ENCODE results near the gene RUFY1. TPM values are rescaled to one million over a fixed set of nuclear protein-coding genes. Genes with fewer than 3 reads are reported as not detected.

RUFY1 gene
- total and polyA plus RNA-seq, 2 donors (not counting 3 experiments of a cell fraction or from before 2014, with no cell fraction given) = 25.6 to 44.9 TPM

- BruUV-seq (replicated peaks) = no TSS peak
- CTCF ChIA-PET = no interaction called here
- DNase-seq (ENCODE audit: low read depth, low spot score) (no peak), FAIRE-seq (no peak)
- Histone ChIP-seq H3K9me1 (replicated peaks; ENCODE audit: control insufficient read depth, extremely low read depth, insufficient read depth, low read length) (no peaks in the 10 kb centered on the region), H3K9ac (replicated peaks; ENCODE audit: extremely low read depth, insufficient read depth, low read length) (no peak overlapping the region), H3K79me2 (ENCODE audit: control insufficient read depth, insufficient read depth, low read length) (no peaks in the 10 kb centered on the region), H3K4me1 (ENCODE audit: control insufficient read depth, extremely low read depth, insufficient read depth, low read length) (no peaks in the 10 kb centered on the region), H3K9me3 (replicated peaks; ENCODE audit: control insufficient read depth, insufficient read depth, low read length) (no peaks in the 10 kb centered on the region), H2AFZ (ENCODE audit: low read depth, low read length) (no peak overlapping the region), H3K27ac (ENCODE audit: insufficient read depth, low read depth, low read length) (no peak overlapping the region), H4K20me1 (replicated peaks; ENCODE audit: control insufficient read depth, extremely low read depth, insufficient read depth, low read length) (no peaks in the 10 kb centered on the region), H3K36me3 (ENCODE audit: control insufficient read depth in 2 of 2, extremely low read depth in 1 of 2, insufficient read depth in 2 of 2, low read length in 2 of 2) (peaks cover 4 to 8% of the 10 kb centered on the region in 2 experiments), H3K4me3 (replicated peaks in 1 of 3; ENCODE audit: insufficient read depth in 1 of 3, low read depth in 1 of 3, low read length in 3 of 3) (no peak overlapping the region), H3K4me2 (ENCODE audit: insufficient read depth, low read length) (no peak overlapping the region), H3K27me3 (ENCODE audit: control insufficient read depth in 2 of 2, insufficient read depth in 2 of 2, low read length in 2 of 2) (no peaks in the 10 kb centered on the region)
- POLR2A ChIA-PET = no interaction called here
- TF ChIP-seq MYC (IDR thresholded peaks at IDR 0.05; ENCODE audit: low read depth, low read length) = no peak
- TF ChIP-seq EZH2 (IDR thresholded peaks at IDR 0.05; ENCODE audit: borderline replicate concordance, low read depth, low read length, severe bottlenecking) = no peak
- TF ChIP-seq, protein P1, sequence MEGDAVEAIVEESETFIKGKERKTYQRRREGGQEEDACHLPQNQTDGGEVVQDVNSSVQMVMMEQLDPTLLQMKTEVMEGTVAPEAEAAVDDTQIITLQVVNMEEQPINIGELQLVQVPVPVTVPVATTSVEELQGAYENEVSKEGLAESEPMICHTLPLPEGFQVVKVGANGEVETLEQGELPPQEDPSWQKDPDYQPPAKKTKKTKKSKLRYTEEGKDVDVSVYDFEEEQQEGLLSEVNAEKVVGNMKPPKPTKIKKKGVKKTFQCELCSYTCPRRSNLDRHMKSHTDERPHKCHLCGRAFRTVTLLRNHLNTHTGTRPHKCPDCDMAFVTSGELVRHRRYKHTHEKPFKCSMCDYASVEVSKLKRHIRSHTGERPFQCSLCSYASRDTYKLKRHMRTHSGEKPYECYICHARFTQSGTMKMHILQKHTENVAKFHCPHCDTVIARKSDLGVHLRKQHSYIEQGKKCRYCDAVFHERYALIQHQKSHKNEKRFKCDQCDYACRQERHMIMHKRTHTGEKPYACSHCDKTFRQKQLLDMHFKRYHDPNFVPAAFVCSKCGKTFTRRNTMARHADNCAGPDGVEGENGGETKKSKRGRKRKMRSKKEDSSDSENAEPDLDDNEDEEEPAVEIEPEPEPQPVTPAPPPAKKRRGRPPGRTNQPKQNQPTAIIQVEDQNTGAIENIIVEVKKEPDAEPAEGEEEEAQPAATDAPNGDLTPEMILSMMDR (IDR thresholded peaks at IDR 0.05; ENCODE audit: extremely low read depth in 1 of 2, insufficient read depth in 1 of 2, low read depth in 1 of 2, low read length in 2 of 2) = no peak
- no peak for TF ChIP-seq JUN (IDR thresholded peaks at IDR 0.05; ENCODE audit: borderline replicate concordance, insufficient read depth, insufficient read length, low read depth)
- no peak for TF ChIP-seq POLR2AphosphoS5 (IDR thresholded peaks at IDR 0.05; ENCODE audit: insufficient read depth, low read depth, low read length)
- TF ChIP-seq MAX (IDR thresholded peaks at IDR 0.05; ENCODE audit: insufficient read depth, insufficient read length) = no peak
- TF ChIP-seq FOS (IDR thresholded peaks at IDR 0.05; ENCODE audit: borderline replicate concordance, insufficient read depth, low read length) = no peak
- TF ChIP-seq POLR2A (IDR thresholded peaks at IDR 0.05; ENCODE audit: low read depth, low read length) = no peak
- no peak for TF ChIP-seq GATA2 (IDR thresholded peaks at IDR 0.05; ENCODE audit: insufficient read depth, insufficient read length, low read depth, low read length)
- intact Hi-C loops (cut with micrococcal nuclease) (no loop called here), dilution Hi-C loops (cut with MboI; ENCODE audit: extremely low pct_ligation_motif_present, low sequenced_read_pairs) (no loop called here)
Observed at GRCh38 chr5:179577286-179577960, 27.1 kb downstream of the RUFY1 start.

All from endothelial cell of umbilical vein (primary cell).